Measurements from ENCODE around the gene DPYD. TPM values are rescaled to one million over a fixed set of nuclear protein-coding genes. Genes with fewer than 3 reads are reported as not detected.

The DPYD gene
- total and polyA plus RNA-seq, 9 of the 15 experiments (the other 6 are each of a cell fraction or from before 2014, with no cell fraction given), result 0.03 to 0.25 (median 0.08) TPM; not detected in 2

GRCh38 chr1:97814804-97815203, 106.0 kb downstream of the DPYD start (continued):
- TF ChIP-seq, protein P1, sequence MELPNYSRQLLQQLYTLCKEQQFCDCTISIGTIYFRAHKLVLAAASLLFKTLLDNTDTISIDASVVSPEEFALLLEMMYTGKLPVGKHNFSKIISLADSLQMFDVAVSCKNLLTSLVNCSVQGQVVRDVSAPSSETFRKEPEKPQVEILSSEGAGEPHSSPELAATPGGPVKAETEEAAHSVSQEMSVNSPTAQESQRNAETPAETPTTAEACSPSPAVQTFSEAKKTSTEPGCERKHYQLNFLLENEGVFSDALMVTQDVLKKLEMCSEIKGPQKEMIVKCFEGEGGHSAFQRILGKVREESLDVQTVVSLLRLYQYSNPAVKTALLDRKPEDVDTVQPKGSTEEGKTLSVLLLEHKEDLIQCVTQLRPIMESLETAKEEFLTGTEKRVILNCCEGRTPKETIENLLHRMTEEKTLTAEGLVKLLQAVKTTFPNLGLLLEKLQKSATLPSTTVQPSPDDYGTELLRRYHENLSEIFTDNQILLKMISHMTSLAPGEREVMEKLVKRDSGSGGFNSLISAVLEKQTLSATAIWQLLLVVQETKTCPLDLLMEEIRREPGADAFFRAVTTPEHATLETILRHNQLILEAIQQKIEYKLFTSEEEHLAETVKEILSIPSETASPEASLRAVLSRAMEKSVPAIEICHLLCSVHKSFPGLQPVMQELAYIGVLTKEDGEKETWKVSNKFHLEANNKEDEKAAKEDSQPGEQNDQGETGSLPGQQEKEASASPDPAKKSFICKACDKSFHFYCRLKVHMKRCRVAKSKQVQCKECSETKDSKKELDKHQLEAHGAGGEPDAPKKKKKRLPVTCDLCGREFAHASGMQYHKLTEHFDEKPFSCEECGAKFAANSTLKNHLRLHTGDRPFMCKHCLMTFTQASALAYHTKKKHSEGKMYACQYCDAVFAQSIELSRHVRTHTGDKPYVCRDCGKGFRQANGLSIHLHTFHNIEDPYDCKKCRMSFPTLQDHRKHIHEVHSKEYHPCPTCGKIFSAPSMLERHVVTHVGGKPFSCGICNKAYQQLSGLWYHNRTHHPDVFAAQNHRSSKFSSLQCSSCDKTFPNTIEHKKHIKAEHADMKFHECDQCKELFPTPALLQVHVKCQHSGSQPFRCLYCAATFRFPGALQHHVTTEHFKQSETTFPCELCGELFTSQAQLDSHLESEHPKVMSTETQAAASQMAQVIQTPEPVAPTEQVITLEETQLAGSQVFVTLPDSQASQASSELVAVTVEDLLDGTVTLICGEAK (IDR thresholded peaks at IDR 0.05), result no peak
- TF ChIP-seq, protein P1 (CRISPR knock-in tag; IDR thresholded peaks at IDR 0.05), result no peak
- TF ChIP-seq CREBBP (IDR thresholded peaks at IDR 0.05; ENCODE audit: low read depth, low read length) (no peak), JUND (IDR thresholded peaks at IDR 0.05; ENCODE audit: borderline replicate concordance, low read depth, low read length) (no peak), JUND (tag; IDR thresholded peaks at IDR 0.05; ENCODE audit: borderline replicate concordance, low read depth, low read length) (no peak), BRF1 (IDR thresholded peaks at IDR 0.05; ENCODE audit: borderline replicate concordance, extremely low read depth, insufficient read length) (no peak), MITF (IDR thresholded peaks at IDR 0.05) (no peak), RNF2 (IDR thresholded peaks at IDR 0.05) (no peak), ZNF586 (CRISPR knock-in tag; conservative IDR thresholded peaks at IDR 0.05) (no peak), PCBP1 (IDR thresholded peaks at IDR 0.05; ENCODE audit: low read depth, low read length, poor library complexity, severe bottlenecking) (no peak)
